Activated B cell treated with CpG ODN at 0.5 μM for 24 hours (primary cell): ENCODE data around the gene FGGY. TPM values are rescaled to one million over a fixed set of nuclear protein-coding genes. Genes with fewer than 3 reads are reported as not detected.
"Not testable (repeated sequence)": the region's sequence is repeated elsewhere in the genome, so short reads cannot be mapped to it uniquely, and the experiment has no call there.

Experiments used
- ATAC-seq: fragments of 200-7000 bp; cut with Tn5 transposase; one replicate; pipeline ENCODE4 v1.10.0; 2021; ENCODE audit warnings: low read depth, mild to moderate bottlenecking, moderate library complexity
- CTCF ChIA-PET: fragments of 350-600 bp; sonication (Branson Sonifier 250); formaldehyde crosslinking; loops from one replicate; lab custom pipeline; 2021; ENCODE audit warnings: antibody characterized with exemption; lab: Charles Lee
- POLR2A ChIA-PET: fragments of 350-600 bp; sonication (Branson Sonifier 250); formaldehyde crosslinking; loops from one replicate; lab custom pipeline; 2021; ENCODE audit warnings: antibody characterized with exemption; lab: Charles Lee
- DNase-seq: peaks from one replicate; pipeline ENCODE4 v3.0.0; 2022
- H3K27ac Mint-ChIP-seq: one replicate; pipeline ENCODE4 v1.8.0; 2020; ENCODE audit warnings: mixed read lengths
- H3K27me3 Mint-ChIP-seq: one replicate; pipeline ENCODE4 v1.8.0; 2021; ENCODE audit warnings: mixed read lengths
- H3K36me3 Mint-ChIP-seq: one replicate; pipeline ENCODE4 v1.8.0; 2021; ENCODE audit warnings: low read depth, mixed read lengths
- H3K4me1 Mint-ChIP-seq: one replicate; pipeline ENCODE4 v1.8.0; 2021; ENCODE audit warnings: mixed read lengths
- H3K4me3 Mint-ChIP-seq: one replicate; pipeline ENCODE4 v1.8.0; 2020; ENCODE audit warnings: mild to moderate bottlenecking, mixed read lengths
- H3K9me3 Mint-ChIP-seq: one replicate; pipeline ENCODE4 v1.8.0; 2020; ENCODE audit warnings: mixed read lengths
- intact Hi-C: fragments of 100-400 bp; cut with micrococcal nuclease; formaldehyde crosslinking; loops from one replicate; pipeline ENCODE4 v1.15.1; 2024
- total RNA-seq: library from RNA; stranded (reverse); gene quantifications from 2 replicates; pipeline ENCODE4 v1.2.3, GENCODE V29; 2022
- TF ChIP-seq, protein P1 (sequence below): fragments of 200-600 bp; IDR thresholded peaks from one replicate; pipeline ENCODE4 v1.8.0; 2022; ENCODE audit warnings: antibody characterized with exemption, mild to moderate bottlenecking

The FGGY gene
- total RNA-seq, 1 donor from 2014 or later = 24.0 TPM

DNA sequence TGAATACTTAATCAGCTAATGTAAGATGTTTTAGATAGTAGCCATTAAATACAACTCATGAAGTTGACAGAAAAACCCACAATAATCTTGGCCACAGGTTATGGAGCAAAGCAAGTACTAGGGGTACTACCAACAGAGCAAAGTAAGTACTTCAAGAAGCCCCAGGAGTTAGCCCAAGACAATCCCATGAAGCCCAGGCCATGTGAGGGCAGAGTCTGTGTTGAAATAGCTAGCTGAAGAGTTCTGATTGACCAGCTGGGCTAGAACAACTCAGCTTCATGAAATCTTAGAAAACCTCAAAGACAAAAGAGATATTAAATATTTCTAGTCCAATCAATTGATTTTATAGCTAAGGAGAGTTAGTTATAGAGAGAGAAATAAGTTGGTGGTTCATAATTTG lies 304.9 kb downstream of the FGGY start:
- POLR2A ChIA-PET = no interaction called here
- DNase-seq (no peak), ATAC-seq (no peak)
- Mint-ChIP-seq H3K4me1 (no peaks in the 10 kb centered on the region), H3K27me3 (no peaks in the 10 kb centered on the region), H3K36me3 (no peaks in the 10 kb centered on the region), H3K9me3 (no peaks in the 10 kb centered on the region), H3K27ac (no peak overlapping the region), H3K4me3 (no peak overlapping the region)
- TF ChIP-seq, protein P1, sequence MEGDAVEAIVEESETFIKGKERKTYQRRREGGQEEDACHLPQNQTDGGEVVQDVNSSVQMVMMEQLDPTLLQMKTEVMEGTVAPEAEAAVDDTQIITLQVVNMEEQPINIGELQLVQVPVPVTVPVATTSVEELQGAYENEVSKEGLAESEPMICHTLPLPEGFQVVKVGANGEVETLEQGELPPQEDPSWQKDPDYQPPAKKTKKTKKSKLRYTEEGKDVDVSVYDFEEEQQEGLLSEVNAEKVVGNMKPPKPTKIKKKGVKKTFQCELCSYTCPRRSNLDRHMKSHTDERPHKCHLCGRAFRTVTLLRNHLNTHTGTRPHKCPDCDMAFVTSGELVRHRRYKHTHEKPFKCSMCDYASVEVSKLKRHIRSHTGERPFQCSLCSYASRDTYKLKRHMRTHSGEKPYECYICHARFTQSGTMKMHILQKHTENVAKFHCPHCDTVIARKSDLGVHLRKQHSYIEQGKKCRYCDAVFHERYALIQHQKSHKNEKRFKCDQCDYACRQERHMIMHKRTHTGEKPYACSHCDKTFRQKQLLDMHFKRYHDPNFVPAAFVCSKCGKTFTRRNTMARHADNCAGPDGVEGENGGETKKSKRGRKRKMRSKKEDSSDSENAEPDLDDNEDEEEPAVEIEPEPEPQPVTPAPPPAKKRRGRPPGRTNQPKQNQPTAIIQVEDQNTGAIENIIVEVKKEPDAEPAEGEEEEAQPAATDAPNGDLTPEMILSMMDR = no peak
- CTCF ChIA-PET = no interaction called here
- intact Hi-C loops = no loop called here

DNA sequence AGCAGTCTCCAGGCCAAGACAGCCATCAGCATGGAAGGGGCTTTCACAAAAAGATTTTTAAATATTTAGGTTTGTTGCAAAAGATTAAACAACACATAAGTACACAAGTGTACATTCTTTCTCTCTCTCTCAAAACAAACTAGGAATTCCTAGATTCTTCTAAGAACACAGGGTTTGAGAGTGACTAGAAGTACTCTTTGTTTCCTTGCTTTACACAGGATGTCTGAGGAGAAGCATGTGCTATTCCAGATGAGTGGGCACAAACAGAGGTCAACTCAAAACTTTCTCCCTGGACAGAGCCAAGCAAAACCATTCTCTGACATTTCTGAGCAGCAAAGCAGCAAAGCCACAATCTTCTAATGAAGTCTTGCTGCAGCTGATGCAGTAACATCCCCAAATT lies 307.3 kb downstream of the FGGY start:
- Mint-ChIP-seq H3K4me1 (no peaks in the 10 kb centered on the region), H3K27me3 (no peaks in the 10 kb centered on the region), H3K27ac (no peak overlapping the region), H3K9me3 (no peaks in the 10 kb centered on the region), H3K4me3 (no peak overlapping the region), H3K36me3 (peaks cover 21% of the 10 kb centered on the region)
- CTCF ChIA-PET = no interaction called here
- no peak for DNase-seq
- intact Hi-C loops = no loop called here
- TF ChIP-seq, protein P1 = no peak
- ATAC-seq = no peak
- POLR2A ChIA-PET = no interaction called here

DNA sequence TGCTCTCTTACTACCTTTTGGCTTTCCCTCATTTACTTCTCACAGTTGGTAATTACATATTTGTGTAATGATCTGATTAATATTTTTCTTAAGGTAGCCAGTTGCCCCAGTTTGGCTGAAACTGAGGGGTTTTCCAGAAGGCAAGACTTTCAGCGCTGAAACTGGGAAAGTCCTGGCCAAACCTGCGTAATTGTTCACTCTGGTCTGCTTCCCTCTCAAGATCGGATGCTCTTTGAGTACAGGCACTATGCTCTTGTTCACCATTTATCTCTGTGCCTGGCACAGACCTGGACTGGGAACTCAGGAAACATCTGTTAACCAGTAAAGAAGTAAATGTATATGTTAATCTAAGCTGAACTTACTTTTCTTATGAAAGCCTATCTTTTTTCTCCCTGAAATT lies 308.3 kb downstream of the FGGY start:
- TF ChIP-seq, protein P1 = no peak
- ChIA-PET CTCF (no interaction called here), POLR2A (no interaction called here)
- ATAC-seq (no peak), DNase-seq (no peak)
- no peak overlapping the region for H3K27ac Mint-ChIP-seq
- H3K36me3 Mint-ChIP-seq = peaks cover 30% of the 10 kb centered on the region
- H3K9me3 Mint-ChIP-seq = peaks cover 5% of the 10 kb centered on the region
- H3K4me1 Mint-ChIP-seq = no peaks in the 10 kb centered on the region
- H3K27me3 Mint-ChIP-seq = no peaks in the 10 kb centered on the region
- intact Hi-C loops = no loop called here
- H3K4me3 Mint-ChIP-seq = no peak overlapping the region

DNA sequence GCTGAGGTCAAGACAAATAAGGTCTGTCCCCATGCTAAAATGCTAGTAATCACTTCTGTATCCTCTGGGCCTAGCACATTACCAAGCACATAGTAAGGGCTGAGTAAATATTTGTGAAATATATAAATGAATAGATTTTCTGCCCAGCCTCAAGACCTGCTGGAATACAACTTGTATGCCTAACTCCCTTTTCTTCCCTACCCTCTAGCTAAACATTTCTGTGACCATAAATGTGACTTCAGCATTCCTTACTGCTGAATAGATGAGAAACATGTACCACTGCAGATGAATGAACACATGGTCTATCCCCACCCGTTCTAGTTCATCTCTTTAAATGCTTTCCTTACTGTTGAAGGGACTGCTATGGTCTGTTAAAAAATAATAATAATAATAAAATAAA lies 308.9 kb downstream of the FGGY start:
- TF ChIP-seq, protein P1 = no peak
- intact Hi-C loops = no loop called here
- no peak overlapping the region for H3K4me3 Mint-ChIP-seq
- ChIA-PET POLR2A (no interaction called here), CTCF (no interaction called here)
- peaks cover 33% of the 10 kb centered on the region for H3K36me3 Mint-ChIP-seq
- no peak for DNase-seq
- H3K4me1 Mint-ChIP-seq = no peaks in the 10 kb centered on the region
- peaks cover 8% of the 10 kb centered on the region for H3K9me3 Mint-ChIP-seq
- ATAC-seq = no peak
- H3K27ac Mint-ChIP-seq = no peak overlapping the region
- no peaks in the 10 kb centered on the region for H3K27me3 Mint-ChIP-seq

DNA sequence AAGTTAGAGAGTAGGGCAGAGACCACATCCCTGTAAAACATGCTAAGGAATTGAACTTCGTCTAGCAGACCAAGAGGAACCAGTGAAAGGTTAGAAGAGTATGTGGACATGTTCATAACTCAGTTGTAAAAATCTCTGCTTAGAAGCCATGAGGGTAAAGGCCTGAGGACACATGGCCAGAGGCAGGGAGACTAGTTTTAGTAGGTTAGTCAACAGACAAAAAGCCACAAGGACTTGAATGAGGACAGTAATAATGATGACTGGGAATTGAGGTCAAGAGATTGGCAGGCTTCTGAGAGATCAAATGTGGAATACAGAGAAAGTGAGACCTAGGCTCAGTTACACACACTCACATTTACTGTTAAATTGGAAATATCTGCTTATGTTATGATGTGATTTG lies 312.4 kb downstream of the FGGY start:
- H3K27ac Mint-ChIP-seq = no peak overlapping the region
- intact Hi-C loops = no loop called here
- ChIA-PET CTCF (no interaction called here), POLR2A (no interaction called here)
- peaks cover 35% of the 10 kb centered on the region for H3K36me3 Mint-ChIP-seq
- H3K4me3 Mint-ChIP-seq = no peak overlapping the region
- no peaks in the 10 kb centered on the region for H3K4me1 Mint-ChIP-seq
- TF ChIP-seq, protein P1 = no peak
- no peak for DNase-seq
- H3K9me3 Mint-ChIP-seq = peaks cover 8% of the 10 kb centered on the region
- no peak for ATAC-seq
- H3K27me3 Mint-ChIP-seq = no peaks in the 10 kb centered on the region

DNA sequence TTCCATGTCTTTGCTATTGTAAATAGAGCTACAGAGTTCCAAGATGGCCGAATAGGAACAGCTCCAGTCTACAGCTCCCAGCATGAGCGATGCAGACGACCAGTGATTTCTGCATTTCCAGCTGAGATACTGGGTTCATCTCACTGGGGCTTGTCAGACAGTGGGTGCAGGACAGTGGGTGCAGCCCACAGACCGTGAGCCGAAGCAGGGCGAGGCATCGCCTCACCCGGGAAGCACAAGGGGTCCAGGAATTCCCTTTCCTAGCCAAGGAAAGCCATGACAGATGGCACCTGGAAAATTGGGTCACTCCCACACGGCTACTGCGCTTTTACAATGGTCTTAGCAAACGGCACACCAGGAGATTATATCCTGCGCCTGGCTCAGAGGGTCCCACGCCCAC lies 313.6 kb downstream of the FGGY start:
- Mint-ChIP-seq H3K36me3 (peaks cover 37% of the 10 kb centered on the region), H3K9me3 (peaks cover 10% of the 10 kb centered on the region)
- POLR2A ChIA-PET, CTCF ChIA-PET, intact Hi-C loops, H3K4me1 Mint-ChIP-seq, H3K27ac Mint-ChIP-seq, ATAC-seq, H3K27me3 Mint-ChIP-seq, H3K4me3 Mint-ChIP-seq, DNase-seq: not testable (repeated sequence)
